DND-41 (cell line): ENCODE results near the gene SOX5.
"Not testable (repeated sequence)": the region's sequence is repeated elsewhere in the genome, so short reads cannot be mapped to it uniquely, and the experiment has no call there.

Source experiments
- ATAC-seq: fragments of 200-7000 bp; cut with Tn5 transposase; 3 replicates; pipeline ENCODE4 v1.9.1; 2021; ENCODE audit warnings: low read depth; ENCODE audit not compliant: insufficient read depth
- DNase-seq: peaks from one replicate; pipeline ENCODE4 v3.0.0-alpha.2; 2020
- H2AFZ ChIP-seq: 2 replicates; pipeline ENCODE4 v1.6.0; 2012; ENCODE audit warnings: low read depth, low read length
- H3K27ac ChIP-seq: 2 replicates; pipeline ENCODE4 v1.5.1; 2012; ENCODE audit warnings: low read length, inconsistent platforms
- H3K27me3 ChIP-seq: fragments of 200-600 bp; sonication (generic); 2 replicates; pipeline ENCODE4 v1.6.0; 2012; ENCODE audit warnings: low read length, mild to moderate bottlenecking, inconsistent platforms; ENCODE audit not compliant: insufficient read depth, poor library complexity
- H3K36me3 ChIP-seq: 2 replicates; pipeline ENCODE4 v1.5.1; 2012; ENCODE audit warnings: low read length, inconsistent platforms; ENCODE audit not compliant: insufficient read depth
- H3K4me1 ChIP-seq: 2 replicates; pipeline ENCODE4 v1.5.1; 2012; ENCODE audit warnings: mild to moderate bottlenecking, low read length; ENCODE audit not compliant: insufficient read depth
- H3K4me2 ChIP-seq: 2 replicates; pipeline ENCODE4 v1.6.0; 2012; ENCODE audit warnings: mild to moderate bottlenecking, moderate library complexity, low read length, inconsistent platforms; ENCODE audit not compliant: insufficient read depth
- H3K4me3 ChIP-seq, 2 experiments: fragments of 200-600 bp in 1 of 2; shearing (Covaris generic) in 1 of 2; 2 replicates each; pipeline ENCODE4 v1.5.1; 2012 to 2016; ENCODE audit warnings: inconsistent platforms in 2 of 2, low read length in 2 of 2, mild to moderate bottlenecking in 2 of 2, low read depth in 1 of 2, moderate library complexity in 1 of 2
- H3K79me2 ChIP-seq: 2 replicates; pipeline ENCODE4 v1.6.0; 2012; ENCODE audit warnings: low read length, inconsistent platforms; ENCODE audit not compliant: insufficient read depth
- H3K9ac ChIP-seq: 2 replicates; pipeline ENCODE4 v1.6.0; 2012; ENCODE audit warnings: low read depth, mild to moderate bottlenecking, inconsistent platforms, low read length, moderate library complexity
- H3K9me3 ChIP-seq: 2 replicates; pipeline ENCODE4 v1.5.1; 2012; ENCODE audit warnings: low read length, moderate library complexity, mild to moderate bottlenecking, inconsistent platforms; ENCODE audit not compliant: insufficient read depth, severe bottlenecking
- H4K20me1 ChIP-seq: 2 replicates; pipeline ENCODE4 v1.6.0; 2012; ENCODE audit warnings: low read length; ENCODE audit not compliant: insufficient read depth
- EZH2 ChIP-seq: IDR thresholded peaks from 3 replicates; pipeline ENCODE4 v1.6.1; 2012; ENCODE audit warnings: borderline replicate concordance, low read depth, mild to moderate bottlenecking, moderate library complexity, low read length, inconsistent platforms; ENCODE audit not compliant: severe bottlenecking
- TF ChIP-seq, protein P1 (sequence below): IDR thresholded peaks from 2 replicates; pipeline ENCODE4 v1.5.1; 2012; ENCODE audit warnings: borderline replicate concordance, low read length, moderate library complexity, mild to moderate bottlenecking; ENCODE audit not compliant: poor library complexity, severe bottlenecking; ENCODE audit errors: extremely low read depth

SOX5 gene

DNA sequence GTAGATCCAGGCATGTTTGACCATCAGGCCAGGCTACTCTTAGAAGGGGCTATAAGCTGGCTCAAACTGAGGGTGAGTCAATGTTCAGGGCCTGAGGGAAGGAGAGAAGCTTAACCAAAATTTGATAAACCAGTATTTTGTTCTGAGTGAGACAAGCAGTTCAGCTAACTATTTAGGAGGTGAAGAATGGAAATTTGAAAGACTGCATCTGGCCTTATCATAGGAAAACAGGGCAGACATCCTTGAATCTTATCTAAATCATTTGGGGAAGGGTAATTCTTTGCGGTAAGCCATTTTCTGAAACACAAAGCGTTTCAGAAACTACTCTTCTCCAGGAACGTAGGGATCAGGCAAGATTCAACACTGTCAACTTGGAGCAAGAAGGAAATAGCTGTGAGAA lies 447.2 kb downstream of the SOX5 start:
- H3K4me1 ChIP-seq: no peaks in the 10 kb centered on the region
- H3K27ac ChIP-seq: no peak overlapping the region
- no peaks in the 10 kb centered on the region for H4K20me1 ChIP-seq
- ATAC-seq (no peak), DNase-seq (no peak)
- peaks cover 3% of the 10 kb centered on the region for H3K9me3 ChIP-seq
- H3K79me2 ChIP-seq: no peaks in the 10 kb centered on the region
- TF ChIP-seq, protein P1, sequence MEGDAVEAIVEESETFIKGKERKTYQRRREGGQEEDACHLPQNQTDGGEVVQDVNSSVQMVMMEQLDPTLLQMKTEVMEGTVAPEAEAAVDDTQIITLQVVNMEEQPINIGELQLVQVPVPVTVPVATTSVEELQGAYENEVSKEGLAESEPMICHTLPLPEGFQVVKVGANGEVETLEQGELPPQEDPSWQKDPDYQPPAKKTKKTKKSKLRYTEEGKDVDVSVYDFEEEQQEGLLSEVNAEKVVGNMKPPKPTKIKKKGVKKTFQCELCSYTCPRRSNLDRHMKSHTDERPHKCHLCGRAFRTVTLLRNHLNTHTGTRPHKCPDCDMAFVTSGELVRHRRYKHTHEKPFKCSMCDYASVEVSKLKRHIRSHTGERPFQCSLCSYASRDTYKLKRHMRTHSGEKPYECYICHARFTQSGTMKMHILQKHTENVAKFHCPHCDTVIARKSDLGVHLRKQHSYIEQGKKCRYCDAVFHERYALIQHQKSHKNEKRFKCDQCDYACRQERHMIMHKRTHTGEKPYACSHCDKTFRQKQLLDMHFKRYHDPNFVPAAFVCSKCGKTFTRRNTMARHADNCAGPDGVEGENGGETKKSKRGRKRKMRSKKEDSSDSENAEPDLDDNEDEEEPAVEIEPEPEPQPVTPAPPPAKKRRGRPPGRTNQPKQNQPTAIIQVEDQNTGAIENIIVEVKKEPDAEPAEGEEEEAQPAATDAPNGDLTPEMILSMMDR: no peak
- no peak for TF ChIP-seq EZH2
- no peak overlapping the region for H2AFZ ChIP-seq
- no peak overlapping the region for H3K4me2 ChIP-seq
- no peaks in the 10 kb centered on the region for H3K27me3 ChIP-seq
- no peak overlapping the region for H3K9ac ChIP-seq
- no peak overlapping the region for H3K4me3 ChIP-seq
- no peaks in the 10 kb centered on the region for H3K36me3 ChIP-seq

DNA sequence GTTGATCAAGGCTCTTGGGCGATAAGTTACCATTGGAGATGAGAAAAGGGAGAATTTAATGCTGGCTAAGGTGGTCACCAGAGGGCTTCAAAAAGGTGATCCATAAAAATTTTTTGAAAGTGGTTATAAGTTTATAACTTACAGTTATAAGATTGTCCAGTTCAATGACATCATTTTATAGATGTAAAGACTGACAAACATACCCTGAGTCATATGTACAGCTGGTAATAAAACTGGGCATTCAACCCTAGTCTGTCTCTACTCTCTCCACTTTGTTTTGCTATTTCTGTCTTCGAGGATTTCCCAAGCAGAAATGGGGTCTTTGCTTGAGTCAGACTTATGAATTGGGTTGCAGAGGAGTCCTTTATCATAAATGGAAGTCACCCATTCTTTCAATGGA lies 454.0 kb downstream of the SOX5 start:
- H3K9me3 ChIP-seq: peaks cover 3% of the 10 kb centered on the region
- no peak for ATAC-seq
- no peaks in the 10 kb centered on the region for H4K20me1 ChIP-seq
- H3K79me2 ChIP-seq: no peaks in the 10 kb centered on the region
- no peak overlapping the region for H3K9ac ChIP-seq
- H3K27me3 ChIP-seq: no peaks in the 10 kb centered on the region
- no peak overlapping the region for H3K4me2 ChIP-seq
- H3K4me1 ChIP-seq: no peaks in the 10 kb centered on the region
- H2AFZ ChIP-seq: no peak overlapping the region
- H3K36me3 ChIP-seq: no peaks in the 10 kb centered on the region
- H3K27ac ChIP-seq: no peak overlapping the region
- no peak overlapping the region for H3K4me3 ChIP-seq
- TF ChIP-seq, protein P1: no peak
- no peak for TF ChIP-seq EZH2
- DNase-seq: no peak

DNA sequence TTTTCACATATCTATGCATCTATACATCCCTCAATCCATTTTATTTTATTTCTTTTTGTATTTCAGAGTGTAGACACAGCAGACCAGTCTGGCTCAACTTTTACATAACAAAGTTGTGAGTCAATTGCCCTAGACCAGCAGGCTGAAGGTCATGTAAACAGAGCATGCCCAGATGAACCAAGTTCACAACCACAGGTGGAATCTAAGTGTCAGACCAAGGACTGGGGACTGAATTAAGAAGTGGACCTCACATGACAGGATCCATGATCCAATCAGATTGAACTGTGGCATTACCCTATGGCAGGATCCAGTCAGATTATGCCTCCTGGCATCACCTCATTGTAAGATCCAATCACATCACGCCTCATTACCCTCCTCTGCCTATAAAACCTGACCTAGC lies 455.8 kb downstream of the SOX5 start:
- H3K79me2 ChIP-seq: no peaks in the 10 kb centered on the region
- DNase-seq (no peak), ATAC-seq (no peak)
- no peak overlapping the region for H3K4me2 ChIP-seq
- no peaks in the 10 kb centered on the region for H3K4me1 ChIP-seq
- H3K4me3 ChIP-seq: no peak overlapping the region
- no peaks in the 10 kb centered on the region for H3K36me3 ChIP-seq
- H3K27me3 ChIP-seq: no peaks in the 10 kb centered on the region
- no peak overlapping the region for H3K9ac ChIP-seq
- no peak overlapping the region for H3K27ac ChIP-seq
- H2AFZ ChIP-seq: no peak overlapping the region
- no peaks in the 10 kb centered on the region for H4K20me1 ChIP-seq
- H3K9me3 ChIP-seq: peaks cover under 1% of the 10 kb centered on the region
- TF ChIP-seq, protein P1: no peak
- TF ChIP-seq EZH2: no peak

DNA sequence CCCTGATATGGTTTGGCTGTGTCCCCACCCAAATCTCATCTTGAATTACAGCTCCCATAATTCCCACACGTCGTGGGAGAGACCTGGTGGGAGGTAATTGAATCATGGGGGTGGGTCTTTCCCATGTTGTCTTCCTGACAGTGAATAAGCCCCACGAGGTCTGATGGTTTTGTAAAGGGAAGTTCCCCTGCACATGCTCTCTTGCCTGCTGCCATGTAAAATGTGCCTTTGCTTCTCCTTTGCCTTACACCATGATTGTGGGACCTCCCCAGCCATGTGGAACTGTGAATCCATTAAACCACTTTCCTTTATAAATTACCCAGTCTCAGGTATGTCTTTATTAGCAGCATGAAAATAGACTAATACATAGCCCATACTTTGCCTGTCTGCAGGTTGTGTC lies 458.4 kb downstream of the SOX5 start:
- not testable (repeated sequence) for H3K36me3 ChIP-seq, H3K4me3 ChIP-seq, H3K27me3 ChIP-seq, H3K27ac ChIP-seq, DNase-seq, H2AFZ ChIP-seq, H3K79me2 ChIP-seq, ATAC-seq, H3K4me2 ChIP-seq, H4K20me1 ChIP-seq, H3K9ac ChIP-seq, H3K9me3 ChIP-seq, H3K4me1 ChIP-seq
